ENCODE data around the gene POP7.

The POP7 gene

GRCh38 chr7:100673302-100673941, 32.5 kb upstream of the POP7 start, which contains the start of gene GNB2:
GNB2 (plus strand) TSS chr7:100673740; CDS start chr7:100676266, 2,526 bp downstream.
- Histone ChIP-seq H3K27ac (peak within 1 kb of the TSS; percentile 95), H3K27me3 (ENCODE audit: insufficient read depth, low read depth) (peaks cover 32% of the 10 kb centered on the region; the same call in 1 of the 2 replicates), H3K4me1 (ENCODE audit: low read depth, poor library complexity, severe bottlenecking) (peaks cover 13% of the 10 kb centered on the region), H3K4me3 (IDR thresholded peaks at IDR 0.05; ENCODE audit: insufficient read depth, low read depth, low read length) (no peak within 1 kb of the TSS), H3K4me2 (peak within 1 kb of the TSS; percentile 79), H3K9ac (peak within 1 kb of the TSS; percentile 87), H4K20me1 (ENCODE audit: insufficient read depth) (no peaks in the 10 kb centered on the region), H2AFZ (ENCODE audit: low read depth) (peak within 1 kb of the TSS; percentile 90), H3K36me3 (ENCODE audit: insufficient read depth) (no peaks in the 10 kb centered on the region; the same call in 1 of the 2 replicates), H3K79me2 (ENCODE audit: insufficient read depth, low read depth) (peaks cover 19% of the 10 kb centered on the region)
- no peak for TF ChIP-seq CTCF (conservative IDR thresholded peaks at IDR 0.05; ENCODE audit: low read depth, low read length)

GRCh38 chr7:100673942-100674410, 31.9 kb upstream of the POP7 start:
- peak overlapping the region; percentile 79 for H3K4me2 ChIP-seq
- H4K20me1 ChIP-seq (ENCODE audit: insufficient read depth) = no peaks in the 10 kb centered on the region
- peaks cover 13% of the 10 kb centered on the region for H3K4me1 ChIP-seq (ENCODE audit: low read depth, poor library complexity, severe bottlenecking)
- H2AFZ ChIP-seq (ENCODE audit: low read depth) = peak overlapping the region; percentile 90
- H3K36me3 ChIP-seq (ENCODE audit: insufficient read depth) = no peaks in the 10 kb centered on the region; the same call in 1 of the 2 replicates
- H3K9ac ChIP-seq = peak overlapping the region; percentile 87
- H3K27ac ChIP-seq = peak overlapping the region; percentile 37; the same call in 1 of the 2 replicates
- H3K4me3 ChIP-seq (IDR thresholded peaks at IDR 0.05; ENCODE audit: insufficient read depth, low read depth, low read length) = no peak overlapping the region
- peaks cover 19% of the 10 kb centered on the region for H3K79me2 ChIP-seq (ENCODE audit: insufficient read depth, low read depth)
- peaks cover 28% of the 10 kb centered on the region; the same call in 1 of the 2 replicates for H3K27me3 ChIP-seq (ENCODE audit: insufficient read depth, low read depth)
- no peak for TF ChIP-seq CTCF (conservative IDR thresholded peaks at IDR 0.05; ENCODE audit: low read depth, low read length)

- Histone ChIP-seq H2AFZ (ENCODE audit: low read depth) (peak overlapping the region; percentile 90), H3K27me3 (ENCODE audit: insufficient read depth, low read depth) (peaks cover 22% of the 10 kb centered on the region; the same call in 1 of the 2 replicates), H3K9ac (peak overlapping the region; percentile 87), H3K4me2 (peak overlapping the region; percentile 79), H3K4me3 (IDR thresholded peaks at IDR 0.05; ENCODE audit: insufficient read depth, low read depth, low read length) (no peak overlapping the region), H3K36me3 (ENCODE audit: insufficient read depth) (peaks cover 3% of the 10 kb centered on the region; the same call in 1 of the 2 replicates), H3K27ac (peak overlapping the region; percentile 37; the same call in 1 of the 2 replicates), H4K20me1 (ENCODE audit: insufficient read depth) (no peaks in the 10 kb centered on the region), H3K4me1 (ENCODE audit: low read depth, poor library complexity, severe bottlenecking) (peaks cover 13% of the 10 kb centered on the region), H3K79me2 (ENCODE audit: insufficient read depth, low read depth) (peaks cover 19% of the 10 kb centered on the region)
- no peak for TF ChIP-seq CTCF (conservative IDR thresholded peaks at IDR 0.05; ENCODE audit: low read depth, low read length)
Measured at GRCh38 chr7:100674411-100675104, 31.4 kb upstream of the POP7 start.

- Histone ChIP-seq H3K4me3 (IDR thresholded peaks at IDR 0.05; ENCODE audit: insufficient read depth, low read depth, low read length) (no peak overlapping the region), H3K27me3 (ENCODE audit: insufficient read depth, low read depth) (peaks cover 18% of the 10 kb centered on the region; the same call in 1 of the 2 replicates), H3K9ac (peak overlapping the region; percentile 87; the same call in 1 of the 2 replicates), H3K36me3 (ENCODE audit: insufficient read depth) (peaks cover 3% of the 10 kb centered on the region; the same call in 1 of the 2 replicates), H4K20me1 (ENCODE audit: insufficient read depth) (no peaks in the 10 kb centered on the region), H3K79me2 (ENCODE audit: insufficient read depth, low read depth) (peaks cover 19% of the 10 kb centered on the region), H3K27ac (no peak overlapping the region), H3K4me1 (ENCODE audit: low read depth, poor library complexity, severe bottlenecking) (peaks cover 16% of the 10 kb centered on the region), H3K4me2 (peak overlapping the region; percentile 54), H2AFZ (ENCODE audit: low read depth) (no peak overlapping the region)
- TF ChIP-seq CTCF (conservative IDR thresholded peaks at IDR 0.05; ENCODE audit: low read depth, low read length) = no peak
Measured at GRCh38 chr7:100675105-100675451, 30.8 kb upstream of the POP7 start.
